ENCODE results near the gene ARL16.
A peak's percentile ranks its signal among the peaks of the same experiment; 100 is the strongest.

Gene ARL16

GRCh38 chr17:81665205-81666091, 18.1 kb downstream of the ARL16 start:
- TF ChIP-seq POLR2AphosphoS5 (IDR thresholded peaks at IDR 0.05; ENCODE audit: low read depth, low read length) = 0 out of 2 replicates have a peak, but pooled peaks have one; percentile 34
- no peak for TF ChIP-seq FOXP2 (optimal IDR thresholded peaks at IDR 0.05; ENCODE audit: borderline replicate concordance, extremely low read depth, extremely low read length, insufficient read depth)
- no peak for TF ChIP-seq SIN3A (IDR thresholded peaks at IDR 0.05; ENCODE audit: borderline replicate concordance, insufficient read depth, low read length)
- TF ChIP-seq TAF1 (IDR thresholded peaks at IDR 0.05; ENCODE audit: borderline replicate concordance, insufficient read depth, low read length) = peak; percentile 69; the same call in 1 of the 2 replicates
- TF ChIP-seq REST (IDR thresholded peaks at IDR 0.05; ENCODE audit: insufficient read depth in 1 of 2, low read depth in 2 of 2, low read length in 2 of 2) = no peak

- TF ChIP-seq REST (IDR thresholded peaks at IDR 0.05; ENCODE audit: insufficient read depth in 1 of 2, low read depth in 2 of 2, low read length in 2 of 2) (no peak), SIN3A (IDR thresholded peaks at IDR 0.05; ENCODE audit: borderline replicate concordance, insufficient read depth, low read length) (no peak), POLR2AphosphoS5 (IDR thresholded peaks at IDR 0.05; ENCODE audit: low read depth, low read length) (no peak), TAF1 (IDR thresholded peaks at IDR 0.05; ENCODE audit: borderline replicate concordance, insufficient read depth, low read length) (no peak), FOXP2 (optimal IDR thresholded peaks at IDR 0.05; ENCODE audit: borderline replicate concordance, extremely low read depth, extremely low read length, insufficient read depth) (no peak)
These were observed 19.5 kb downstream of the ARL16 start for GRCh38 chr17:81664051-81664470.

- TF ChIP-seq FOXP2 (optimal IDR thresholded peaks at IDR 0.05; ENCODE audit: borderline replicate concordance, extremely low read depth, extremely low read length, insufficient read depth) (no peak), TAF1 (IDR thresholded peaks at IDR 0.05; ENCODE audit: borderline replicate concordance, insufficient read depth, low read length) (no peak), REST (IDR thresholded peaks at IDR 0.05; ENCODE audit: insufficient read depth in 1 of 2, low read depth in 2 of 2, low read length in 2 of 2) (no peak), SIN3A (IDR thresholded peaks at IDR 0.05; ENCODE audit: borderline replicate concordance, insufficient read depth, low read length) (no peak), POLR2AphosphoS5 (IDR thresholded peaks at IDR 0.05; ENCODE audit: low read depth, low read length) (no peak)
These were observed 21.6 kb downstream of the ARL16 start for GRCh38 chr17:81662002-81662401.

- TF ChIP-seq FOXP2 (optimal IDR thresholded peaks at IDR 0.05; ENCODE audit: borderline replicate concordance, extremely low read depth, extremely low read length, insufficient read depth) = no peak
- TF ChIP-seq REST (IDR thresholded peaks at IDR 0.05; ENCODE audit: insufficient read depth in 1 of 2, low read depth in 2 of 2, low read length in 2 of 2) = no peak
- no peak for TF ChIP-seq SIN3A (IDR thresholded peaks at IDR 0.05; ENCODE audit: borderline replicate concordance, insufficient read depth, low read length)
- TF ChIP-seq POLR2AphosphoS5 (IDR thresholded peaks at IDR 0.05; ENCODE audit: low read depth, low read length) = no peak
- TF ChIP-seq TAF1 (IDR thresholded peaks at IDR 0.05; ENCODE audit: borderline replicate concordance, insufficient read depth, low read length) = no peak
These were observed 23.2 kb downstream of the ARL16 start for GRCh38 chr17:81660441-81660840.
